Brain pericyte (primary cell): ENCODE data around the gene PTPRN2.
"Not testable (repeated sequence)": the region's sequence is repeated elsewhere in the genome, so short reads cannot be mapped to it uniquely, and the experiment has no call there.

Source experiments
- DNase-seq: peaks from one replicate; pipeline ENCODE4 v3.0.0-alpha.2; 2012; ENCODE audit warnings: low read depth, low spot score

The PTPRN2 gene

GRCh38 chr7:158587162-158588084, at the start of gene PTPRN2:
Gene PTPRN2, minus strand, starts transcription at chr7:158587823.
- DNase-seq = no peak

GRCh38 chr7:158633055-158633956, 45.7 kb upstream of the PTPRN2 start:
- no peak for DNase-seq

- DNase-seq = no peak
These were observed 44.1 kb upstream of the PTPRN2 start for GRCh38 chr7:158631574-158632195.

GRCh38 chr7:158626289-158626688, 38.7 kb upstream of the PTPRN2 start:
- not testable (repeated sequence) for DNase-seq

GRCh38 chr7:158623241-158623640, 35.6 kb upstream of the PTPRN2 start:
- DNase-seq = no peak

GRCh38 chr7:158620839-158621441, 33.3 kb upstream of the PTPRN2 start:
- DNase-seq = no peak

GRCh38 chr7:158620418-158620817, 32.8 kb upstream of the PTPRN2 start:
- no peak for DNase-seq

GRCh38 chr7:158618745-158619140, 31.1 kb upstream of the PTPRN2 start:
- DNase-seq = no peak

- no peak for DNase-seq
These were observed 30.1 kb upstream of the PTPRN2 start for GRCh38 chr7:158617737-158618128.

- DNase-seq = no peak
These were observed 28.4 kb upstream of the PTPRN2 start for GRCh38 chr7:158616050-158616449.

GRCh38 chr7:158614700-158615099, 27.1 kb upstream of the PTPRN2 start:
- peak; percentile 24 for DNase-seq

GRCh38 chr7:158613481-158613880, 25.9 kb upstream of the PTPRN2 start:
- DNase-seq = no peak

GRCh38 chr7:158612546-158612945, 24.9 kb upstream of the PTPRN2 start:
- DNase-seq = no peak

GRCh38 chr7:158611541-158611940, 23.9 kb upstream of the PTPRN2 start:
- no peak for DNase-seq

GRCh38 chr7:158609313-158609974, 21.8 kb upstream of the PTPRN2 start:
- no peak for DNase-seq

GRCh38 chr7:158607563-158607962, 19.9 kb upstream of the PTPRN2 start:
- no peak for DNase-seq

GRCh38 chr7:158606671-158607424, 19.2 kb upstream of the PTPRN2 start:
- no peak for DNase-seq

- DNase-seq = no peak
These were observed 18.5 kb upstream of the PTPRN2 start for GRCh38 chr7:158606129-158606528.

- DNase-seq = no peak
These were observed 16.4 kb upstream of the PTPRN2 start for GRCh38 chr7:158603773-158604755.
